ENCODE results near the gene CNTN5.

The CNTN5 gene

GRCh38 chr11:99676292-99676691 is 655.5 kb downstream of the CNTN5 start:
- no peak for TF ChIP-seq EGR1 (IDR thresholded peaks at IDR 0.05)
- no peak for TF ChIP-seq YY1 (IDR thresholded peaks at IDR 0.05; ENCODE audit: low read depth)
- no peak for TF ChIP-seq ZBTB7A (IDR thresholded peaks at IDR 0.05; ENCODE audit: low read depth)
- TF ChIP-seq CREB1 (IDR thresholded peaks at IDR 0.05; ENCODE audit: low read depth) = no peak
- no peak for TF ChIP-seq CEBPB (IDR thresholded peaks at IDR 0.05)
- TF ChIP-seq TCF12 (IDR thresholded peaks at IDR 0.05; ENCODE audit: low read depth) = no peak
- no peak for TF ChIP-seq TEAD4 (IDR thresholded peaks at IDR 0.05)
- TF ChIP-seq NFIC (IDR thresholded peaks at IDR 0.05) = no peak
- TF ChIP-seq, protein P1, sequence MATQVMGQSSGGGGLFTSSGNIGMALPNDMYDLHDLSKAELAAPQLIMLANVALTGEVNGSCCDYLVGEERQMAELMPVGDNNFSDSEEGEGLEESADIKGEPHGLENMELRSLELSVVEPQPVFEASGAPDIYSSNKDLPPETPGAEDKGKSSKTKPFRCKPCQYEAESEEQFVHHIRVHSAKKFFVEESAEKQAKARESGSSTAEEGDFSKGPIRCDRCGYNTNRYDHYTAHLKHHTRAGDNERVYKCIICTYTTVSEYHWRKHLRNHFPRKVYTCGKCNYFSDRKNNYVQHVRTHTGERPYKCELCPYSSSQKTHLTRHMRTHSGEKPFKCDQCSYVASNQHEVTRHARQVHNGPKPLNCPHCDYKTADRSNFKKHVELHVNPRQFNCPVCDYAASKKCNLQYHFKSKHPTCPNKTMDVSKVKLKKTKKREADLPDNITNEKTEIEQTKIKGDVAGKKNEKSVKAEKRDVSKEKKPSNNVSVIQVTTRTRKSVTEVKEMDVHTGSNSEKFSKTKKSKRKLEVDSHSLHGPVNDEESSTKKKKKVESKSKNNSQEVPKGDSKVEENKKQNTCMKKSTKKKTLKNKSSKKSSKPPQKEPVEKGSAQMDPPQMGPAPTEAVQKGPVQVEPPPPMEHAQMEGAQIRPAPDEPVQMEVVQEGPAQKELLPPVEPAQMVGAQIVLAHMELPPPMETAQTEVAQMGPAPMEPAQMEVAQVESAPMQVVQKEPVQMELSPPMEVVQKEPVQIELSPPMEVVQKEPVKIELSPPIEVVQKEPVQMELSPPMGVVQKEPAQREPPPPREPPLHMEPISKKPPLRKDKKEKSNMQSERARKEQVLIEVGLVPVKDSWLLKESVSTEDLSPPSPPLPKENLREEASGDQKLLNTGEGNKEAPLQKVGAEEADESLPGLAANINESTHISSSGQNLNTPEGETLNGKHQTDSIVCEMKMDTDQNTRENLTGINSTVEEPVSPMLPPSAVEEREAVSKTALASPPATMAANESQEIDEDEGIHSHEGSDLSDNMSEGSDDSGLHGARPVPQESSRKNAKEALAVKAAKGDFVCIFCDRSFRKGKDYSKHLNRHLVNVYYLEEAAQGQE (IDR thresholded peaks at IDR 0.05; ENCODE audit: low read depth) = no peak
- TF ChIP-seq FOXM1 (IDR thresholded peaks at IDR 0.05; ENCODE audit: borderline replicate concordance, low read depth) = no peak
- no peak for TF ChIP-seq RAD21 (IDR thresholded peaks at IDR 0.05; ENCODE audit: low read depth)
- no peak for TF ChIP-seq TAF1 (IDR thresholded peaks at IDR 0.05; ENCODE audit: low read depth)
- TF ChIP-seq, protein P2, sequence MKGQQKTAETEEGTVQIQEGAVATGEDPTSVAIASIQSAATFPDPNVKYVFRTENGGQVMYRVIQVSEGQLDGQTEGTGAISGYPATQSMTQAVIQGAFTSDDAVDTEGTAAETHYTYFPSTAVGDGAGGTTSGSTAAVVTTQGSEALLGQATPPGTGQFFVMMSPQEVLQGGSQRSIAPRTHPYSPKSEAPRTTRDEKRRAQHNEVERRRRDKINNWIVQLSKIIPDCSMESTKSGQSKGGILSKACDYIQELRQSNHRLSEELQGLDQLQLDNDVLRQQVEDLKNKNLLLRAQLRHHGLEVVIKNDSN (IDR thresholded peaks at IDR 0.05) = no peak

DNA sequence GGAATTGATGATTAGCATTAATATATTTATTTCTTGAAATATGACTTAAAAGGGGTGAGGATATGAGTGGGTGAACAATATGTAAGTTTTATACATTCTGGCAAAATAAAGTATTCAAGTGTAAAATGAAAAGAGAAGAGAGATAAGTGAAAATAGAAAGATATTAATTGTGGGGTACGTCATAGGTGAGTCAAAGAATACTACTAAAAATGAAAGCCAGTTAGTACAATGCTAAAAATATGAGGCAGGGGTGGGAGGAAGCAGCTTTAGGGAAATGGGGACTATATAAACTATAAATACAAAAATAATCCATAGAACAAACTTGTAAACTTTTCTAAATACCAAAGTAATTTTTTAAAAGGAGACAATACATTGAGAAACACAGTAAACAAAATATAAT is 661.4 kb downstream of the CNTN5 start:
- no peak for TF ChIP-seq CREB1 (IDR thresholded peaks at IDR 0.05; ENCODE audit: low read depth)
- TF ChIP-seq YY1 (IDR thresholded peaks at IDR 0.05; ENCODE audit: low read depth) = no peak
- TF ChIP-seq EP300 (IDR thresholded peaks at IDR 0.05; ENCODE audit: borderline replicate concordance) = no peak
- no peak for TF ChIP-seq CEBPB (IDR thresholded peaks at IDR 0.05)
- TF ChIP-seq, protein P1 (IDR thresholded peaks at IDR 0.05; ENCODE audit: low read depth) = no peak
- TF ChIP-seq RAD21 (IDR thresholded peaks at IDR 0.05; ENCODE audit: low read depth) = no peak
- TF ChIP-seq TEAD4 (IDR thresholded peaks at IDR 0.05) = no peak
- no peak for TF ChIP-seq TAF1 (IDR thresholded peaks at IDR 0.05; ENCODE audit: low read depth)

DNA sequence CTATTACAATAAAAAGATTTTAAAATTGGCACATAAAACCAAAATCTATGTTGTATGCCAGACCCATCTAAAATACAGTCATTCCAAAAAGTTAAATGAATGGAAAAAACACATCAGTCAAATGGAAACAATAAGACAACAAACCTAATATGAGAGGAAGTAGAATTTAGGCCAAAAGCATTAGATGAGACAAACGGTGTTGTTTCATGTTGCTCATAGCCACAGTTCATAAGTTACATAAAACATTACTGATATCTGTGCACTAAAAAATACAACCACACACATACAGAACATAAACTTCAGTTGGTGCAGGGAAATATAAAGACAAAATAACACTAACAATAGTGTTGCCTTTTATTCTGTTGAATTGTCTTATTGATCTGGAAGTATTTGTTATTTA is 661.9 kb downstream of the CNTN5 start:
- no peak for TF ChIP-seq YY1 (IDR thresholded peaks at IDR 0.05; ENCODE audit: low read depth)
- TF ChIP-seq NFIC (IDR thresholded peaks at IDR 0.05) = no peak

DNA sequence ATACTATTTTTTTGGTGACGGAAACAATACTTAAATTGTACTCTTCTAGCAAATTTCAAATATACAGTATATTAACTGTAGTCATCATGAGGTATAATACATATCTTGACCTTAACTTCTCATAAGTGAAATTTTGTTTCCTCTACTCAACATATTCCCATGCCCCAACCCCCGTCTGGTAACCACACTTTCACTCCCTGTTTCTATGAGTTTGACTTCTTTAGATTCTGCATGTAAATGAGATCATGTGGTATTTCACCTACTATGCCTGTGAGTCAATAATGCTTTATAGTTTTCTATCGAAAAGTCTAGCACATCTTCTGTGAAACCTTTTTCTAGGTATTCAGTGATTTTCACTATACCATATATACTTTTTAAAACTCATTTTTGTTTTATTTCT is 663.2 kb downstream of the CNTN5 start:
- TF ChIP-seq, protein P2 (IDR thresholded peaks at IDR 0.05) = no peak
- TF ChIP-seq CREB1 (IDR thresholded peaks at IDR 0.05; ENCODE audit: low read depth) (no peak), RAD21 (IDR thresholded peaks at IDR 0.05; ENCODE audit: low read depth) (no peak), TEAD4 (IDR thresholded peaks at IDR 0.05) (no peak), CEBPB (IDR thresholded peaks at IDR 0.05) (no peak), ZBTB7A (IDR thresholded peaks at IDR 0.05; ENCODE audit: low read depth) (no peak), TAF1 (IDR thresholded peaks at IDR 0.05; ENCODE audit: low read depth) (no peak), FOXM1 (IDR thresholded peaks at IDR 0.05; ENCODE audit: borderline replicate concordance, low read depth) (no peak), MAX (IDR thresholded peaks at IDR 0.05) (no peak), NFIC (IDR thresholded peaks at IDR 0.05) (no peak), YY1 (IDR thresholded peaks at IDR 0.05; ENCODE audit: low read depth) (no peak)

GRCh38 chr11:99686838-99687237 is 666.1 kb downstream of the CNTN5 start:
- TF ChIP-seq TEAD4 (IDR thresholded peaks at IDR 0.05) (no peak), FOXM1 (IDR thresholded peaks at IDR 0.05; ENCODE audit: borderline replicate concordance, low read depth) (no peak), RAD21 (IDR thresholded peaks at IDR 0.05; ENCODE audit: low read depth) (no peak), EGR1 (IDR thresholded peaks at IDR 0.05) (no peak), MAX (IDR thresholded peaks at IDR 0.05) (no peak), TCF12 (IDR thresholded peaks at IDR 0.05; ENCODE audit: low read depth) (no peak), EP300 (IDR thresholded peaks at IDR 0.05; ENCODE audit: borderline replicate concordance) (no peak), TAF1 (IDR thresholded peaks at IDR 0.05; ENCODE audit: low read depth) (no peak), CEBPB (IDR thresholded peaks at IDR 0.05) (no peak), NFIC (IDR thresholded peaks at IDR 0.05) (no peak), CREB1 (IDR thresholded peaks at IDR 0.05; ENCODE audit: low read depth) (no peak), YY1 (IDR thresholded peaks at IDR 0.05; ENCODE audit: low read depth) (no peak), ZBTB7A (IDR thresholded peaks at IDR 0.05; ENCODE audit: low read depth) (no peak)
- TF ChIP-seq, protein P2 (IDR thresholded peaks at IDR 0.05) = no peak
- TF ChIP-seq, protein P1 (IDR thresholded peaks at IDR 0.05; ENCODE audit: low read depth) = no peak

All from Ishikawa (cell line).